Thyroid gland (tissue), 4 donors: ENCODE data around the gene ABLIM1.

Experiments used
- POLR2A ChIP-seq, 2 donors: fragments of 450-650 bp; IDR thresholded peaks; one replicate each; pipeline ENCODE4 v1.6.1; 2017; ENCODE audit warnings: antibody characterized with exemption in 2 of 2, mild to moderate bottlenecking in 2 of 2, moderate library complexity in 1 of 2
- TF ChIP-seq, protein P1 (sequence below), 6 experiments: fragments of 200-600 bp in 3 of 6; fragments of 450-650 bp in 3 of 6; sonication (generic) in 3 of 6; IDR thresholded peaks; one replicate each; pipeline ENCODE4 v1.5.1; 2016 to 2019; ENCODE audit warnings: antibody characterized with exemption in 6 of 6, mild to moderate bottlenecking in 2 of 6, inconsistent platforms in 1 of 6, moderate library complexity in 1 of 6

DNA sequence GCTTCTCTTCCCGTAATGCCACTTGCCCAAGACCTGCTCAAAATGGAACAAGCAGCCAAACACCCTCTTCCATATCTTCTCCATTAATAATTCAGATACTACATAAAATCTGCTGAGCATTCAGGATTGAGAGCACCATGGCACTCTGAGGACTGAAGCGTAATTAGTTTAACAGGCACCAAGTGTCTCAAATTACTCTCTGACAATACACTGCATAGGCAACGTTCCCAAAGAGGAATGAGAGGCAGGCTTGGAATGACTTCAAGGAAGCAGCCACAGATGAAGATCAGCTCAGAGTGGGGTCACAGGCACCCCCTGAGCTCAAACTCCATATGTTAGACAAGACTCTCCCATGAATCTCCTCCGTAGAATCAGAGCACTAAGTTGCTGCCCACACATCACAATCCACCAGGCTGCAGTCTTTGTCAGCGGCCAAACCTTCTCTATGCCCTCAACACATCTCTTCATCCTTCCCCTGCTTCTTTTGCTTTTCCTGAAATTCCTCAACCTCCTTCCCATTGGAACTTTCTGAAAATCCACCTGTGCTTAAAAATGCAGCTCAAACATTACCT lies 4.7 kb upstream of the ABLIM1 start:
- TF ChIP-seq, protein P1, sequence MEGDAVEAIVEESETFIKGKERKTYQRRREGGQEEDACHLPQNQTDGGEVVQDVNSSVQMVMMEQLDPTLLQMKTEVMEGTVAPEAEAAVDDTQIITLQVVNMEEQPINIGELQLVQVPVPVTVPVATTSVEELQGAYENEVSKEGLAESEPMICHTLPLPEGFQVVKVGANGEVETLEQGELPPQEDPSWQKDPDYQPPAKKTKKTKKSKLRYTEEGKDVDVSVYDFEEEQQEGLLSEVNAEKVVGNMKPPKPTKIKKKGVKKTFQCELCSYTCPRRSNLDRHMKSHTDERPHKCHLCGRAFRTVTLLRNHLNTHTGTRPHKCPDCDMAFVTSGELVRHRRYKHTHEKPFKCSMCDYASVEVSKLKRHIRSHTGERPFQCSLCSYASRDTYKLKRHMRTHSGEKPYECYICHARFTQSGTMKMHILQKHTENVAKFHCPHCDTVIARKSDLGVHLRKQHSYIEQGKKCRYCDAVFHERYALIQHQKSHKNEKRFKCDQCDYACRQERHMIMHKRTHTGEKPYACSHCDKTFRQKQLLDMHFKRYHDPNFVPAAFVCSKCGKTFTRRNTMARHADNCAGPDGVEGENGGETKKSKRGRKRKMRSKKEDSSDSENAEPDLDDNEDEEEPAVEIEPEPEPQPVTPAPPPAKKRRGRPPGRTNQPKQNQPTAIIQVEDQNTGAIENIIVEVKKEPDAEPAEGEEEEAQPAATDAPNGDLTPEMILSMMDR (IDR thresholded peaks at IDR 0.05), result no peak
- TF ChIP-seq POLR2A (IDR thresholded peaks at IDR 0.05), result no peak
